Measurements from ENCODE around the gene OVOL3.

DNA sequence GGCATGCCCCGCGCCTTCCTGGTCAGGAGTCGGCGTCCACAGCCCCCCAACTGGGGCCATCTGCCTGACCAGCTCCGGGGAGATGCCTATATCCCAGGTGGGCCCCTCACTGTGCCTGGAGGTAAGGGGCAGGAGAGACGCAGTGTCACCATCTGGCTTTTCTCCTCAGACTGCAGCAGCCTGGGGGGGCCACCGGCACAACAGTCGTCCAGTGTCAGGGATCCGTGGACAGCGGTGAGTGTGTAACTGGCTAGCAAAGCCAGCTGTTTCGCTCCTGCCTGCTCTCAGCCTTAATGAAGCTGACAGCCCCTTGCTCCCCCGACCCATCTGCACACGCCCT, 227 bp downstream of the OVOL3 start:
- TF ChIP-seq, protein P1, sequence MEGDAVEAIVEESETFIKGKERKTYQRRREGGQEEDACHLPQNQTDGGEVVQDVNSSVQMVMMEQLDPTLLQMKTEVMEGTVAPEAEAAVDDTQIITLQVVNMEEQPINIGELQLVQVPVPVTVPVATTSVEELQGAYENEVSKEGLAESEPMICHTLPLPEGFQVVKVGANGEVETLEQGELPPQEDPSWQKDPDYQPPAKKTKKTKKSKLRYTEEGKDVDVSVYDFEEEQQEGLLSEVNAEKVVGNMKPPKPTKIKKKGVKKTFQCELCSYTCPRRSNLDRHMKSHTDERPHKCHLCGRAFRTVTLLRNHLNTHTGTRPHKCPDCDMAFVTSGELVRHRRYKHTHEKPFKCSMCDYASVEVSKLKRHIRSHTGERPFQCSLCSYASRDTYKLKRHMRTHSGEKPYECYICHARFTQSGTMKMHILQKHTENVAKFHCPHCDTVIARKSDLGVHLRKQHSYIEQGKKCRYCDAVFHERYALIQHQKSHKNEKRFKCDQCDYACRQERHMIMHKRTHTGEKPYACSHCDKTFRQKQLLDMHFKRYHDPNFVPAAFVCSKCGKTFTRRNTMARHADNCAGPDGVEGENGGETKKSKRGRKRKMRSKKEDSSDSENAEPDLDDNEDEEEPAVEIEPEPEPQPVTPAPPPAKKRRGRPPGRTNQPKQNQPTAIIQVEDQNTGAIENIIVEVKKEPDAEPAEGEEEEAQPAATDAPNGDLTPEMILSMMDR (IDR thresholded peaks at IDR 0.05) = no peak
- TF ChIP-seq POLR2A (IDR thresholded peaks at IDR 0.05) = no peak
